ENCODE results near the gene PARP16. TPM values are rescaled to one million over a fixed set of nuclear protein-coding genes. Genes with fewer than 3 reads are reported as not detected.

Gene PARP16
- total RNA-seq, 1 experiment from 2014 or later, result 5.9 TPM

DNA sequence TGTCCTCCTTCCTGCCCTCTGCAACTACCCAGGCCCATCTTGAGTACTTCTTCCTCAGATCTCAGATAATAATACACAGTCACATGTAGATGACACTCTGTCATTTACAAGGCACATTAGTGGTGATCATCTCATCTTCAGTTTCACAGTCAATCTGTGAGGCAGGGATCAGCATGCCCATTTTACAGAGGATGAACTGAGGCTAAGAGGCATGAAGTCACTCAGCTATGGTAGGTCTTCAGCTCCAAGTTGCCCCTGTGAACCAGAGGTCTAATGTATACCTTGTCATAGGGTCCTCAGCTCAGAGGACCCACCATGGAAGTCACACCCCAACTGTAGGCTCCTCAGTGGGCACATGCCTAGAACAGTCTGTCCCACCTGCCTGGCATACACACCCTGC, 71.2 kb downstream of the PARP16 start:
- Histone ChIP-seq H3K4me3 (ENCODE audit: insufficient read depth, low read depth, low read length) (no peak overlapping the region), H3K27me3 (ENCODE audit: control insufficient read depth, insufficient read depth, low read length) (no peaks in the 10 kb centered on the region), H3K36me3 (replicated peaks; ENCODE audit: control insufficient read depth, insufficient read depth, low read length) (no peaks in the 10 kb centered on the region)
- DNase-seq, result no peak

DNA sequence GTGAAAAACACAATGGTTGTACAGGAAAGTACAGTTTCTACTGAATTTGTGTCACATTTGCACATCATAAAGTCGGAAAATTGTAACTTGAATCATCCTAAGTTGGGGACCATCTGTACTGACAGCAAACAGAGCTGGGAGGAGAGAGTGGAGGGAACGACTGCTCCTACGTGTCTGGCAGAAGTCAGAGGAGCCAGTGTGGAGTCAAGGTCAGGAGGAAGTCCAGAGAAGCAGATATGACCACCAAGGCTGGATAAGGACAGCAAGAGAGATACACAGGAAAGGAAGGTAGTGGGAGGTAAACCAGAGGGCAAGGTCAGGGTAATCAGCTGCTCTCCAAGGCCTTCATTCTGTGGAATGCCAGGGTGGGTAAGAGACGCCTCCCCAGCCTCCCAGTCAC, 72.7 kb downstream of the PARP16 start:
- DNase-seq, result no peak
- H3K4me3 ChIP-seq (ENCODE audit: insufficient read depth, low read depth, low read length), result no peak overlapping the region
- H3K27me3 ChIP-seq (ENCODE audit: control insufficient read depth, insufficient read depth, low read length), result no peaks in the 10 kb centered on the region
- H3K36me3 ChIP-seq (replicated peaks; ENCODE audit: control insufficient read depth, insufficient read depth, low read length), result no peaks in the 10 kb centered on the region

DNA sequence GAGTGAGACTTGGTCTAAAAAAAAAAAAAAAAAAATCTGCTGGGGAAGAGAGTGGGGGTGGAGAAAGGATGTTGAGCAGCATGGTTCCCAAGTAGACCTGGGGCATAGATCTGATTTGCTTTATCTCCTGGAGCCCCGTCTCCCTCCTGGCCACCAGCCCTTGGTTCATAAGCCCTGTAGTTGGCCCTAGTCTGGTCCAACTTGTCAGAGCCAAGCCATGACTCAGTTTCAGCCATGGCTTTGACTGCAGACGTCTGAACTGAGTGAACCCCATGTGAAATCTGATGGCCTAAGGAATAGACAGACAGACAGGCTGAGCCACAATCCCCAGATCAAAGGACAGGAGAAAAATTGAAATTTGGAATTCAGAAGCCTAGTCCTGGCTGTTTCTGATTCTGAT, 73.4 kb downstream of the PARP16 start:
- H3K36me3 ChIP-seq (replicated peaks; ENCODE audit: control insufficient read depth, insufficient read depth, low read length), result no peaks in the 10 kb centered on the region
- no peak for DNase-seq
- H3K27me3 ChIP-seq (ENCODE audit: control insufficient read depth, insufficient read depth, low read length), result no peaks in the 10 kb centered on the region
- H3K4me3 ChIP-seq (ENCODE audit: insufficient read depth, low read depth, low read length), result no peak overlapping the region

DNA sequence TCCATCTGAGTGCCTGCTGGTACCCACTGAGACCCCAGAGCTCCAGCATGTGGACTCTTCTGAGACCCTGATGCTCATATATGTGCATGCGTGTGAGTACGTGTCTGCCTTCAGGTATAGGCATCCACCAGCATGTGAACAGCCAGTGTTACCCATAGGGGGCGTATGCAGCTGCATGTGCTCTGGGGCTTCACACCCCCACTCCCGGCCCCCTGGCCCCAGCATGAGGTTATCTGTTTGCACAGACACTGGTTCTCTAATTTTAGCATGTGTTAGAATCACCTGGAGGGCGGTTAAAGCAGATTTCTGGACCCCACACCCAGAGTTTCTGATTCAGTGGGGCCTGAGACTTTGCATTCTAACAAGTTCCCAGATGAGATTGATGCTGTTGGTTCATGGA, 74.6 kb downstream of the PARP16 start:
- H3K4me3 ChIP-seq (ENCODE audit: insufficient read depth, low read depth, low read length), result no peak overlapping the region
- H3K36me3 ChIP-seq (replicated peaks; ENCODE audit: control insufficient read depth, insufficient read depth, low read length), result no peaks in the 10 kb centered on the region
- DNase-seq, result peak; percentile 87
- H3K27me3 ChIP-seq (ENCODE audit: control insufficient read depth, insufficient read depth, low read length), result no peaks in the 10 kb centered on the region

DNA sequence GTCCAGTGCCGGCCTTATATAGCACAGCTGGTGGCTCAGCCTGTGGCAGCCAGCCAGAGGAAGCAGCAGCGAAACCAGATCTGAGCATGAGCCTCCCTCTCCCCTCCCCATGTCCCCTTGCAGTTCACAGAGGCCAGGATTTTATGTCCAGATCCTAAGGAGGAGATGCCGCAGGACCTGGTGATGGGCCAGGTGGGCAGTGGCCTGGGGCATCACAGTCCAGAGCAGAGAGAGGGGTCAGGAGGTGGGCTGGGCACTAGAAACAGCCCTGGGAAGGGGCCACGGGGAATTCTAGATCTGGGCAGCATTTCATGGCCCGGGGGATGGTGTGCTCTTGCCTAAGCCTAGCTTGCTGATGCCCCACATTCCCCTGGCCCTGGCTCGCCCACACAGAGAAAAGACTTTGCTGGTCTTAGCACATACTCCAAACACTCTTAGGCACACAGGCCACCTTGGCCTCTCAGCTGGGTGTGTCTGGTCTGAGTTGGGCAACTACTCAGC, 75.2 kb downstream of the PARP16 start:
- Histone ChIP-seq H3K4me3 (ENCODE audit: insufficient read depth, low read depth, low read length) (no peak overlapping the region), H3K36me3 (replicated peaks; ENCODE audit: control insufficient read depth, insufficient read depth, low read length) (no peaks in the 10 kb centered on the region), H3K27me3 (ENCODE audit: control insufficient read depth, insufficient read depth, low read length) (no peaks in the 10 kb centered on the region)
- DNase-seq, result no peak

DNA sequence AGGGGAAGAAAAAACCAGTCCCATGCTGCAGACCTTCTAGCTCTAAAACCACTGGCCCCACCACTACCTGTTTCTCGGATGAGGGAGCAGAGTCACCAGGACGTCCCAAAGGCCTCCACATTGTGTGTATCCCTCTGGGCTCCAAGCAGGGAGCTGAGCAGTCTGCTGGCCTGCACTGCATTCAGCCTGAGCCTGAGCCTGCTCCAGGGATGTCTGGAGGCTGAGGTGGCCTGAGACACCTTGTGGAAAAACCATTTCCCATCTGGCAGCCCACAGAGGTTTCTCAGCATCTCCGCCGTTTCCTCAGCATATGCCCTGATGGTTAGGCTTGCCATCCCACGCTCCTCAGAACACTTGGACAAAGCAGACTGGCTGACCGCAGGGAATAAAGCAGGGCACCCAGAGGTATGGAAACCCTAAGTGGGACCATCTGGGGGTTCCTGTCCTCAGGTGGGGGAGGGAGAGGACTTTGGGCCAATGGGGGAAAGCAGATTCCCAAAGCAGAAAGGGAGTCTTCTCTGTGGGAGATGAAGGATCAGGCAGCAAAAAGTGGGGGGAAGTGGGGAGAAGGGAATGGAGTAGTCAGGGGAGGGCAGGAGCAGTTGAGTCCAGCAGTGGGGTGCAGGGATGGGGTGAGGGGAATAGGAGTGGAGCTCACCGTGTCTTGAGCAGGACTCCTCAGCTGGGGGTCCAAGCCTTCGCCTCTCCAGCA, 75.8 kb downstream of the PARP16 start, which contains the start of gene CILP:
Gene CILP, minus strand, starts transcription at position 704 of the 712 bp plus-strand sequence. CDS start 1,718 bp downstream, outside the sequence.
- Histone ChIP-seq H3K36me3 (replicated peaks; ENCODE audit: control insufficient read depth, insufficient read depth, low read length) (no peaks in the 10 kb centered on the region), H3K27me3 (ENCODE audit: control insufficient read depth, insufficient read depth, low read length) (no peaks in the 10 kb centered on the region), H3K4me3 (ENCODE audit: insufficient read depth, low read depth, low read length) (no peak within 1 kb of the TSS)
- DNase-seq, result no peak

DNA sequence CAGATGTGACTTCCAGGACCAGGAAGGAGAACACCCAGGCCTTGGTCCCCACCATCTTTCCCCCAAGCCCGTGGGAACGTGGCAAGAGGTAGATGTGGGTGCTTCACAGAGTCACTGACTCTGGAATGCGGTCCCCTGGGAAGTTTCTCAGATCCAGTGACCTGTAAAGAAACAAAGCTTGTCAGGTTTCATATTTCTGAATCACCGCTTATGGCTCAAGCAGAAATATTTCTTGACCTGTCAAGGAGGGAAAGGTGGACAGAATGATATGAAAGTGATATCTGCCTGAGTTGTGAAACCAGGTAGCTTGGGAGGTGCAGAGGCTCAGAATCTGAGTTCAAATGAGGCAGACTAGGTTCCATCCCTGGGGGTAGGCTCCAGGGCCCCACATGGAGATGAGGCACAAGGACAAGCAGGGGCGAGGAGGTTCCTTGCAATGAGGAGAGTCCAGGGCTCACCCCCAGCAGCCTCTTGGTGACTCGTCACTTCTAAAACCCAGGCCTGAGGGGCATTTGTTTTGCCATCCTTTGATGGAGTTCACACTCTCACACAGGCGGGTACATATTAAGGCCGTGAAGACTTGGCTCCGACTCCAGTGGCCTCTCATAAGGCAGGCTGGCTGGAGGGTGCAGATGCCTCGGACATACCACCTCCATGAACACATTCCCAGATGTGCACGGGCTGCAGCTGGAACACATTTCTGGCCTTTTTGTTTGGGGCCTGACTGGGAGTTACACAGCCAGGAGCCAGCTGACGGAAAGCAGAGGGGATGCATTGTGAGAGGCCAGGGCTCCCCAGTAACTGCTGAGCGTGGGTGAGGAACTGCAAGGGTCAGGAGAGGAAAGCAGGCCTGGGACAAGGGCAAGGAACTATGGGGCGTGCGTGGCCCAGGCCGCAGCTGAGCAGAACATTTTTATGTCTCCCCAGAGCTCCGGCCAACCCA, 76.7 kb downstream of the PARP16 start:
- Histone ChIP-seq H3K36me3 (replicated peaks; ENCODE audit: control insufficient read depth, insufficient read depth, low read length) (no peaks in the 10 kb centered on the region), H3K4me3 (ENCODE audit: insufficient read depth, low read depth, low read length) (no peak overlapping the region), H3K27me3 (ENCODE audit: control insufficient read depth, insufficient read depth, low read length) (no peaks in the 10 kb centered on the region)
- DNase-seq, result no peak

DNA sequence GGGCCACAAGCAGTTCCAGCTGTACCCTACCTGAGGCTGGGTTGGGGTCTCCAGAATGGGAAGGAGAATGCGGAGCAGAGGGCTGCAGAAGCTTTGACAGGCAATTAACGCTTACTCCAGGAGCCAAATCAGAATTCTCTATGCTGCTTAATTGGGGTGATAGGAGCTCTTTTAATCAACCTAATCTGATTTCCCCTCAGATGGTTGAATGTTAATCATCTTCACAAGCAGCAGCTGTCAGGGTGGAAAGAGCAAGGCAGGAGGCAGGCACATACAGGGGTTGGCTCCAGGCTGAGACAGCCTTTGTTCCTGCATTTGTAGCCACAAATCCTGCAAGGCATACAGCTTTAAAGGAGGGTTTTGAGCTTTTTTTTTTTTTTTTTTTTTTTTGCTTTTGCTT, 78.0 kb downstream of the PARP16 start:
- Histone ChIP-seq H3K27me3 (ENCODE audit: control insufficient read depth, insufficient read depth, low read length) (no peaks in the 10 kb centered on the region; the same call in 1 of the 2 replicates), H3K36me3 (replicated peaks; ENCODE audit: control insufficient read depth, insufficient read depth, low read length) (no peaks in the 10 kb centered on the region), H3K4me3 (ENCODE audit: insufficient read depth, low read depth, low read length) (no peak overlapping the region)
- no peak for DNase-seq

Other genes starting within 250 kb of the PARP16 start
- not detected in 2 replicates for gene SLC51B, start 241.5 kb downstream of the PARP16 start, total RNA-seq (2014; rRNA removed; shearing (Covaris generic))
- 20.9 and 22.1 TPM in 2 replicates for gene RASL12, start 218.9 kb downstream of the PARP16 start, total RNA-seq (2014; rRNA removed; shearing (Covaris generic))
- gene KBTBD13, start 210.1 kb downstream of the PARP16 start, total RNA-seq (2014; rRNA removed; shearing (Covaris generic)), result 0.17 TPM in 1 of 2 replicates, not detected in the other
- 0.14 and 1.6 TPM in 2 replicates for gene UBAP1L, start 171.7 kb downstream of the PARP16 start, total RNA-seq (2014; rRNA removed; shearing (Covaris generic))
- gene PDCD7, start 153.1 kb downstream of the PARP16 start, total RNA-seq (2014; rRNA removed; shearing (Covaris generic)), result 15.5 and 16.1 TPM in 2 replicates
- 34.2 and 58.3 TPM in 2 replicates for gene CLPX, start 101.5 kb downstream of the PARP16 start, total RNA-seq (2014; rRNA removed; shearing (Covaris generic))
- not detected in 2 replicates for gene CILP, start 75.4 kb downstream of the PARP16 start, total RNA-seq (2014; rRNA removed; shearing (Covaris generic))
- not detected in 2 replicates for gene RNU5A-1, start 9.2 kb upstream of the PARP16 start, total RNA-seq (2014; rRNA removed; shearing (Covaris generic))
- gene RNU5B-1, start 17.8 kb upstream of the PARP16 start, total RNA-seq (2014; rRNA removed; shearing (Covaris generic)), result not detected in 2 replicates
- gene IGDCC3, start 91.1 kb upstream of the PARP16 start, total RNA-seq (2014; rRNA removed; shearing (Covaris generic)), result 38.3 and 39.7 TPM in 2 replicates
- 7.4 and 10.6 TPM in 2 replicates for gene IGDCC4, start 136.1 kb upstream of the PARP16 start, total RNA-seq (2014; rRNA removed; shearing (Covaris generic))
- gene DPP8, start 230.8 kb upstream of the PARP16 start, total RNA-seq (2014; rRNA removed; shearing (Covaris generic)), result 18.4 and 21.1 TPM in 2 replicates
- gene HACD3, start 243.6 kb upstream of the PARP16 start, total RNA-seq (2014; rRNA removed; shearing (Covaris generic)), result 166 and 205 TPM in 2 replicates